ENCODE measurements around the gene FAM149B1.

GRCh38 chr10:73219384-73219783 lies 51.5 kb downstream of the FAM149B1 start:
- no peak for TF ChIP-seq POLR2A (IDR thresholded peaks at IDR 0.05; ENCODE audit: borderline replicate concordance, extremely low read depth, insufficient read depth, insufficient read length)
- no peak for TF ChIP-seq CTCF (IDR thresholded peaks at IDR 0.05 in 2 of 3, conservative IDR thresholded peaks at IDR 0.05 in 1 of 3; ENCODE audit: borderline replicate concordance in 1 of 3, insufficient read depth in 1 of 3, low read depth in 2 of 3, low read length in 2 of 3)
- TF ChIP-seq EZH2 (IDR thresholded peaks at IDR 0.05): no peak
- no peak for TF ChIP-seq EZH2phosphoT487 (IDR thresholded peaks at IDR 0.05; ENCODE audit: borderline replicate concordance)
- TF ChIP-seq CBX3 (IDR thresholded peaks at IDR 0.05; ENCODE audit: low read depth): no peak
- TF ChIP-seq SRF (IDR thresholded peaks at IDR 0.05; ENCODE audit: low read depth): no peak
- TF ChIP-seq POLR2AphosphoS5 (IDR thresholded peaks at IDR 0.05; ENCODE audit: low read depth, low read length): no peak
- no peak for TF ChIP-seq FOSL1 (IDR thresholded peaks at IDR 0.05; ENCODE audit: low read depth)
- TF ChIP-seq ZNF274 (IDR thresholded peaks at IDR 0.05; ENCODE audit: low read depth, low read length): no peak
- TF ChIP-seq YY1 (IDR thresholded peaks at IDR 0.05; ENCODE audit: extremely low read depth, insufficient replicate concordance, low read depth, low read length): no peak
- no peak for TF ChIP-seq SIN3A (IDR thresholded peaks at IDR 0.05; ENCODE audit: low read depth)

Data from HCT116 (cell line).